HG02798 (cell line): ENCODE data around the gene SPACDR.

Experiments
- ATAC-seq: cut with Tn5 transposase; IDR thresholded peaks from one replicate; pipeline ENCODE4 v1.9.1; 2021; ENCODE audit warnings: mild to moderate bottlenecking; ENCODE audit not compliant: unreplicated experiment, poor library complexity

The SPACDR gene

GRCh38 chr7:100486111-100486636 lies 22.1 kb upstream of the SPACDR start:
- no peak for ATAC-seq

GRCh38 chr7:100485471-100485876 lies 21.4 kb upstream of the SPACDR start:
- no peak for ATAC-seq

- no peak for ATAC-seq
These were observed 20.6 kb upstream of the SPACDR start for GRCh38 chr7:100484673-100485045.

GRCh38 chr7:100483722-100484672 lies 19.9 kb upstream of the SPACDR start, which contains the start of gene NYAP1:
Gene NYAP1 (plus strand): TSS chr7:100483927. CDS start chr7:100485312, 1,385 bp downstream.
- peak; percentile 25 for ATAC-seq

GRCh38 chr7:100483090-100483721 lies 19.1 kb upstream of the SPACDR start:
- ATAC-seq, result peak; percentile 66

- ATAC-seq, result no peak
These were observed 18.6 kb upstream of the SPACDR start for GRCh38 chr7:100482728-100483089.

- no peak for ATAC-seq
These were observed 17.4 kb upstream of the SPACDR start for GRCh38 chr7:100481466-100481865.

GRCh38 chr7:100478958-100479660 lies 15.0 kb upstream of the SPACDR start, which contains the start of gene TSC22D4:
Gene TSC22D4 (minus strand): TSS chr7:100479214. CDS start chr7:100478038, 1,176 bp downstream.
- ATAC-seq, result peak; percentile 66

GRCh38 chr7:100477871-100478267 lies 13.8 kb upstream of the SPACDR start:
- no peak for ATAC-seq

GRCh38 chr7:100476903-100477870 lies 13.1 kb upstream of the SPACDR start:
- no peak for ATAC-seq

- ATAC-seq, result no peak
These were observed 12.2 kb upstream of the SPACDR start for GRCh38 chr7:100476101-100476780.

GRCh38 chr7:100475549-100475948 lies 11.5 kb upstream of the SPACDR start:
- ATAC-seq, result no peak

- no peak for ATAC-seq
These were observed 8.9 kb upstream of the SPACDR start for GRCh38 chr7:100472854-100473499.

- ATAC-seq, result no peak
These were observed 8.2 kb upstream of the SPACDR start for GRCh38 chr7:100472121-100472851.

GRCh38 chr7:100471021-100471420 lies 7.0 kb upstream of the SPACDR start:
- no peak for ATAC-seq

GRCh38 chr7:100469227-100470044 lies 5.4 kb upstream of the SPACDR start:
- peak; percentile 74 for ATAC-seq
